B cell (primary cell): ENCODE measurements around the gene PIGM. TPM values are rescaled to one million over a fixed set of nuclear protein-coding genes. Genes with fewer than 3 reads are reported as not detected.

Experiments used
- ATAC-seq: fragments of 200-7000 bp; cut with Tn5 transposase; one replicate; pipeline ENCODE4 v1.10.0; 2021; ENCODE audit warnings: low read depth, mild to moderate bottlenecking, moderate number of reproducible peaks, moderate library complexity
- CTCF ChIA-PET: fragments of 350-600 bp; sonication (Branson Sonifier 250); formaldehyde crosslinking; loops from one replicate; lab custom pipeline; 2021; ENCODE audit warnings: antibody characterized with exemption, inconsistent platforms; lab: Charles Lee
- POLR2A ChIA-PET: fragments of 350-600 bp; sonication (Branson Sonifier 250); formaldehyde crosslinking; loops from one replicate; lab custom pipeline; 2021; ENCODE audit warnings: antibody characterized with exemption; lab: Charles Lee
- DNase-seq: peaks from one replicate; pipeline ENCODE4 v3.0.0; 2013
- H2AFZ ChIP-seq: 2 replicates; pipeline ENCODE4 v1.6.1; 2012; ENCODE audit warnings: mild to moderate bottlenecking, low read depth, low read length; ENCODE audit not compliant: insufficient read depth, poor library complexity, severe bottlenecking
- H3K27ac ChIP-seq, 2 donors: 1 replicate in 1 of 2; 2 replicates in 1 of 2; pipeline ENCODE4 v1.5.1; 2012 to 2013; ENCODE audit warnings: low read length in 2 of 2, mild to moderate bottlenecking in 2 of 2, moderate library complexity in 1 of 2
- H3K27me3 ChIP-seq, 4 experiments: fragments of 200-600 bp in 1 of 4; sonication (generic) in 1 of 4; replicated peaks in 1 of 4; 1 replicate in 2 of 4; 2 replicates in 2 of 4; pipeline versions ENCODE4 v1.6.1 to v1.7.0; 2013 to 2016; ENCODE audit warnings: low read length in 3 of 4, mild to moderate bottlenecking in 2 of 4, mixed read lengths in 1 of 4, moderate library complexity in 1 of 4; ENCODE audit not compliant: insufficient read depth in 4 of 4, control insufficient read depth in 3 of 4; ENCODE audit errors: control extremely low read depth in 1 of 4
- H3K36me3 ChIP-seq, 2 experiments: replicated peaks in 1 of 2; 1 replicate in 1 of 2; 2 replicates in 1 of 2; pipeline versions ENCODE4 v1.6.1 to v1.7.1; 2013; ENCODE audit warnings: low read length in 1 of 2; ENCODE audit not compliant: insufficient read depth in 2 of 2, control insufficient read depth in 1 of 2; ENCODE audit errors: control extremely low read depth in 1 of 2, extremely low read depth in 1 of 2
- H3K4me1 ChIP-seq, 2 donors: fragments of 200-600 bp in 1 of 2; sonication (generic) in 1 of 2; 1 replicate in 1 of 2; 2 replicates in 1 of 2; pipeline versions ENCODE4 v1.5.1 to v1.6.1; 2013 to 2017; ENCODE audit warnings: low read length in 2 of 2; ENCODE audit not compliant: control insufficient read depth in 2 of 2, insufficient read depth in 2 of 2
- H3K4me2 ChIP-seq: replicated peaks from 2 replicates; pipeline ENCODE3; 2012; ENCODE audit warnings: mild to moderate bottlenecking, low read depth, low read length; ENCODE audit not compliant: poor library complexity, severe bottlenecking
- H3K4me3 ChIP-seq, 5 experiments: fragments of 200-600 bp in 1 of 5; sonication (generic) in 1 of 5; 1 replicate in 3 of 5; 2 replicates in 2 of 5; pipeline versions ENCODE4 v1.5.1 to v1.7.0; 2011 to 2016; ENCODE audit warnings: low read length in 4 of 5, mild to moderate bottlenecking in 4 of 5, low read depth in 2 of 5, control low read depth in 1 of 5, moderate library complexity in 1 of 5; ENCODE audit not compliant: insufficient read depth in 1 of 5; ENCODE audit errors: control extremely low read depth in 1 of 5, extremely low read depth in 1 of 5
- H3K79me2 ChIP-seq: fragments of 200-600 bp; sonication (generic); one replicate; pipeline ENCODE4 v1.6.0; 2016; ENCODE audit warnings: low read length; ENCODE audit not compliant: control insufficient read depth, insufficient read depth
- H3K9ac ChIP-seq: fragments of 200-600 bp; sonication (generic); 2 replicates; pipeline ENCODE4 v1.6.1; 2017; ENCODE audit warnings: mild to moderate bottlenecking, low read length, moderate library complexity
- H3K9me3 ChIP-seq, 3 donors: one replicate each; pipeline versions ENCODE4 v1.6.1 to v1.7.1; 2013; ENCODE audit warnings: low read length in 2 of 3; ENCODE audit not compliant: control insufficient read depth in 2 of 3, insufficient read depth in 1 of 3; ENCODE audit errors: control extremely low read depth in 1 of 3
- H4K20me1 ChIP-seq: 2 replicates; pipeline ENCODE4 v1.6.0; 2012; ENCODE audit warnings: mild to moderate bottlenecking, low read length; ENCODE audit not compliant: insufficient read depth, control insufficient read depth, poor library complexity, severe bottlenecking
- H3K27ac Mint-ChIP-seq: one replicate; pipeline ENCODE4 v1.8.0; 2021; ENCODE audit warnings: mixed read lengths
- H3K27me3 Mint-ChIP-seq: one replicate; pipeline ENCODE4 v1.8.0; 2021; ENCODE audit warnings: mixed read lengths
- H3K4me1 Mint-ChIP-seq: one replicate; pipeline ENCODE4 v1.8.0; 2021; ENCODE audit warnings: mixed read lengths
- H3K4me3 Mint-ChIP-seq: one replicate; pipeline ENCODE4 v1.8.0; 2021; ENCODE audit warnings: mixed read lengths
- H3K9me3 Mint-ChIP-seq: one replicate; pipeline ENCODE4 v1.8.0; 2022; ENCODE audit warnings: mixed read lengths; ENCODE audit not compliant: insufficient read depth
- EZH2 ChIP-seq: IDR thresholded peaks from 2 replicates; pipeline ENCODE4 v1.6.1; 2012; ENCODE audit warnings: borderline replicate concordance, low read depth, mild to moderate bottlenecking, moderate library complexity, low read length; ENCODE audit not compliant: insufficient read depth, poor library complexity, severe bottlenecking
- WGBS: methylation state at CpG from one replicate; pipeline ENCODE4 v1.1.5; 2013; ENCODE audit warnings: missing lambda C conversion rate; ENCODE audit not compliant: insufficient coverage; 5-methylcytosine and 5-hydroxymethylcytosine counted together
- intact Hi-C: fragments of 100-400 bp; cut with micrococcal nuclease; formaldehyde crosslinking; loops from one replicate; pipeline ENCODE4 v1.10.0; 2022
- polyA plus RNA-seq: library from polyadenylated mRNA; depleted of rRNA; stranded (reverse); fragments of >200 nt; gene quantifications from 2 replicates; pipeline ENCODE4 v1.2.3, GENCODE V29; 2012
- total RNA-seq, 2 donors: library from RNA; stranded (reverse); fragments of 120-200 nt in 1 of 2; gene quantifications; 1 replicate in 1 of 2; 2 replicates in 1 of 2; pipeline versions ENCODE4 v1.2.3 to v1.2.4, GENCODE V29; 2013 to 2022
- TF ChIP-seq, protein P1 (sequence below): fragments of 200-600 bp; IDR thresholded peaks from one replicate; pipeline ENCODE4 v1.8.0; 2022; ENCODE audit warnings: antibody characterized with exemption, mild to moderate bottlenecking

The PIGM gene
- total and polyA plus RNA-seq, 2 donors (not counting 1 experiment from before 2014, with no cell fraction given), result 1.4 to 7.4 TPM

DNA sequence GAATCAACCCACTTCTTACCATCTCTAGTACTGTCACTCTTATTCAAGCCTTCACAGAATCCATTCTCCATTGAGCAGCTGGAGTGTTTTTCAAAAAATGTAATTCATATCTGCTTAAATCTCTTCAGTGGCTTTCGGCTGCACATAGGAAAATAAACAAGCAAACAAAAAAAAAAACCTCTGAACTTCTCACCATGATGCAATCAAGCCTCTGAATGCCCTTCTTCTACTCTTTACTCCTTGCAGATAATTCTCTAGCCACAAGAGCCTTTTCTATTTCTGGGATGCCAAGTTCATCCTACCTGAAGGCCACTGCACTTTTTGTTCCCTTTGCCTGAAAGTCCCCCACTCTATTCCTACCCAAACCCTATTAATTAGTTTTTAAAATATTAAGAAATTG, 14.2 kb downstream of the PIGM start:
- no peak overlapping the region for H3K27ac Mint-ChIP-seq
- no peak for TF ChIP-seq EZH2
- TF ChIP-seq, protein P1, sequence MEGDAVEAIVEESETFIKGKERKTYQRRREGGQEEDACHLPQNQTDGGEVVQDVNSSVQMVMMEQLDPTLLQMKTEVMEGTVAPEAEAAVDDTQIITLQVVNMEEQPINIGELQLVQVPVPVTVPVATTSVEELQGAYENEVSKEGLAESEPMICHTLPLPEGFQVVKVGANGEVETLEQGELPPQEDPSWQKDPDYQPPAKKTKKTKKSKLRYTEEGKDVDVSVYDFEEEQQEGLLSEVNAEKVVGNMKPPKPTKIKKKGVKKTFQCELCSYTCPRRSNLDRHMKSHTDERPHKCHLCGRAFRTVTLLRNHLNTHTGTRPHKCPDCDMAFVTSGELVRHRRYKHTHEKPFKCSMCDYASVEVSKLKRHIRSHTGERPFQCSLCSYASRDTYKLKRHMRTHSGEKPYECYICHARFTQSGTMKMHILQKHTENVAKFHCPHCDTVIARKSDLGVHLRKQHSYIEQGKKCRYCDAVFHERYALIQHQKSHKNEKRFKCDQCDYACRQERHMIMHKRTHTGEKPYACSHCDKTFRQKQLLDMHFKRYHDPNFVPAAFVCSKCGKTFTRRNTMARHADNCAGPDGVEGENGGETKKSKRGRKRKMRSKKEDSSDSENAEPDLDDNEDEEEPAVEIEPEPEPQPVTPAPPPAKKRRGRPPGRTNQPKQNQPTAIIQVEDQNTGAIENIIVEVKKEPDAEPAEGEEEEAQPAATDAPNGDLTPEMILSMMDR, result no peak

DNA sequence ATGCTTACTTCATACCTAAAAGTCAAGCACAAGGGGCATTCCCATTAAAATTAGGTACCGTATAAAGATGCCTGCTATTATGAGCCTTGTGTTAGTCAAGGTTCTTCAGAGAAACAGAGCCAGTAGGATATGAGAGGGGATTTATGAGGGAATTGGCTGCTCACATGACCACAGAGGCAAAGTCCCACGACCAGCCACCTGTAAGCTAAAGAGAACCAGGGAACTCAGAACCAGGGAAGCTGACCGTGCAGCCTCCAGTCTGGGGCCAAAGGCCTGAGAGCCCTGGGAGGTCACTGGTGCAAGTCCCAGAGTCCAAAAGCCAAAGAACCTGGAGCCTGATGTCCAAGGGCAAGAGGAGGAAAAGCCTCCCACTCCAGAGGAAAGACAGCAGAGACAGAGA, 20.0 kb downstream of the PIGM start:
- Mint-ChIP-seq H3K4me1 (no peaks in the 10 kb centered on the region), H3K4me3 (no peak overlapping the region), H3K27ac (no peak overlapping the region), H3K9me3 (no peaks in the 10 kb centered on the region), H3K27me3 (peaks cover 29% of the 10 kb centered on the region)
- ATAC-seq, result no peak
- Histone ChIP-seq H3K36me3 (no peaks in the 10 kb centered on the region), H3K27me3 (peaks cover 0 to 7% (median 3%) of the 10 kb centered on the region in 4 experiments), H3K27ac (no peak overlapping the region), H4K20me1 (no peaks in the 10 kb centered on the region), H2AFZ (no peak overlapping the region), H3K79me2 (no peaks in the 10 kb centered on the region), H3K9ac (no peak overlapping the region), H3K4me2 (no peak overlapping the region), H3K4me1 (no peaks in the 10 kb centered on the region), H3K9me3 (no peaks in the 10 kb centered on the region), H3K4me3 (no peak overlapping the region)
- CTCF ChIA-PET, result no interaction called here
- POLR2A ChIA-PET, result no interaction called here
- TF ChIP-seq, protein P1, result no peak
- TF ChIP-seq EZH2, result no peak
- intact Hi-C loops, result no loop called here
- DNase-seq, result no peak
- WGBS, result 69% methylated on average over 2 of the region's 3 CpGs

More for the DNA sequence above, 14.2 kb downstream of the PIGM start:
- no peaks in the 10 kb centered on the region for H3K9me3 Mint-ChIP-seq
- Histone ChIP-seq H3K27me3 (peaks cover 0 to 3% (median 1%) of the 10 kb centered on the region in 4 experiments), H4K20me1 (no peaks in the 10 kb centered on the region), H3K9ac (no peak overlapping the region), H3K79me2 (no peaks in the 10 kb centered on the region), H3K9me3 (no peaks in the 10 kb centered on the region), H2AFZ (no peak overlapping the region), H3K36me3 (no peaks in the 10 kb centered on the region), H3K4me1 (no peaks in the 10 kb centered on the region), H3K4me3 (no peak overlapping the region), H3K4me2 (no peak overlapping the region), H3K27ac (no peak overlapping the region)
- intact Hi-C loops, result no loop called here
- CTCF ChIA-PET, result interaction anchor here (1.1 to 8.3 kb wide), 3 partner anchors 11 to 26 kb away, joined by 3 to 66 read pairs (median 3); partner anchors contain the start of gene PIGM
- H3K4me1 Mint-ChIP-seq, result no peaks in the 10 kb centered on the region
- POLR2A ChIA-PET, result no interaction called here
- DNase-seq (no peak), ATAC-seq (no peak)
- H3K4me3 Mint-ChIP-seq, result no peak overlapping the region
- H3K27me3 Mint-ChIP-seq, result peaks cover 25% of the 10 kb centered on the region
- 90% methylated on average over 1 of the region's 1 CpG for WGBS
